KMS-11 (cell line): ENCODE results near the gene EEPD1.
"Not testable (repeated sequence)": the region's sequence is repeated elsewhere in the genome, so short reads cannot be mapped to it uniquely, and the experiment has no call there.

Source experiments
- H2AFZ ChIP-seq: fragments of 200-600 bp; sonication (generic); 2 replicates; pipeline ENCODE4 v1.6.1; 2016; ENCODE audit warnings: antibody characterized with exemption, mixed run types, low read depth
- H3K27ac ChIP-seq: fragments of 200-600 bp; sonication (generic); 2 replicates; pipeline ENCODE4 v1.6.1; 2016; ENCODE audit warnings: mild to moderate bottlenecking, mixed run types
- H3K27me3 ChIP-seq: fragments of 200-600 bp; sonication (generic); 2 replicates; pipeline ENCODE4 v1.6.1; 2017; ENCODE audit warnings: mild to moderate bottlenecking, low read depth, mixed run types, moderate library complexity; ENCODE audit not compliant: insufficient read depth
- H3K36me3 ChIP-seq: fragments of 200-600 bp; sonication (generic); 2 replicates; pipeline ENCODE4 v1.6.1; 2017; ENCODE audit warnings: mild to moderate bottlenecking, mixed run types; ENCODE audit not compliant: insufficient read depth
- H3K4me1 ChIP-seq: fragments of 200-600 bp; sonication (generic); 2 replicates; pipeline ENCODE4 v1.6.1; 2016; ENCODE audit warnings: mild to moderate bottlenecking, low read depth, mixed run types; ENCODE audit not compliant: poor library complexity, severe bottlenecking
- H3K4me2 ChIP-seq: fragments of 200-600 bp; sonication (generic); 2 replicates; pipeline ENCODE4 v1.7.0; 2016; ENCODE audit warnings: mild to moderate bottlenecking, mixed run types
- H3K4me3 ChIP-seq: fragments of 200-600 bp; sonication (generic); IDR thresholded peaks from 2 replicates; pipeline ENCODE4 v1.6.1; 2017; ENCODE audit warnings: low read depth, low read length, mixed read lengths; ENCODE audit not compliant: insufficient read depth
- H3K79me2 ChIP-seq: fragments of 200-600 bp; sonication (generic); 2 replicates; pipeline ENCODE4 v1.6.1; 2016; ENCODE audit warnings: low read depth, mixed run types; ENCODE audit not compliant: insufficient read depth
- H3K9ac ChIP-seq: fragments of 200-600 bp; sonication (generic); 2 replicates; pipeline ENCODE4 v1.6.1; 2016; ENCODE audit warnings: mild to moderate bottlenecking, mixed run types
- H4K20me1 ChIP-seq: fragments of 200-600 bp; sonication (generic); 2 replicates; pipeline ENCODE4 v1.6.1; 2016; ENCODE audit warnings: mild to moderate bottlenecking, mixed run types; ENCODE audit not compliant: insufficient read depth
- CTCF ChIP-seq: fragments of 200-600 bp; sonication (generic); conservative IDR thresholded peaks from 2 replicates; pipeline ENCODE4 v1.6.1; 2017; ENCODE audit warnings: low read depth, mild to moderate bottlenecking, antibody characterized with exemption, low read length, moderate library complexity, mixed read lengths

Gene EEPD1

DNA sequence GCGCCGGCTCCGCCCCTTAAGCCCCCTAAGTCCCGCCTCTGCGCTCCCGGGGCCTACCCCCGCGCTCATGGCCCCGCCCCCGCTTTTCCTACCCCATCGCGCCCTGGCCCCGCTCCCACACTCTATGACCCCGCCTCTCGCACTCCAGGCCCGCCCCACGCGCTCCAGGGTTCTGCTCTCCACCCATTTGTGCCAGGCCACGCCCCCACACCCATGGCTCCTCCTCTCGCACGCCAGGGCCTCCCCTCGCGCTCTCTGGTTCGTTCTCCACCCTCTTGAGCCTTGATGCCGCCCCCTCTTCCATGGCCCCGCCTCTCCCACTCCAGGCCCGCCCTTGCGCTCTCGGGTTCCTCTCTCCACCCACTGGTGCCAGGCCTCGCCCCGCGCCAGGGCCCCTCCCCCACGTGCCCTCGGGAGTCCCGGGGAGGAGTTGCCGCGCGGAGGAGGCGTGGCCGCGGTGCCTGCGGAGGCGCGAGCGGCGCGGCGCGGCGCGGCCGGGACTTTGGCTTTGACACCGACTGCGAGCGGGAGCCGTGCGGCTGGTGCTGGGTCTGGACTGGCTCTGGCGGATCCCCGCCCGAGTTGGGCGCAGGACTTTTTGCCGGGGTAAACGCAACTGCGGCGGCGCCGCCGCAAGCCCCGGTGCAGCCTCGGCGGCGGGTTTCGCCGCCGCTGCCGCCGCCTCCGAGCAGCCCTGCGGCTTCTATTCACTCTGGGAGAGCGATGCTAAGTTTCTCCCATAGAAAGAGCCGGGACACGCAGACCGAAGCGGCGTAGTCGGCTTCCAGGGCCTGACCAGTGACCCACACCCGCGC lies at the start of gene EEPD1:
Gene EEPD1, plus strand, starts transcription at position 499 of the 815 bp plus-strand sequence. CDS start 1,071 bp downstream, outside the sequence.
- H2AFZ ChIP-seq, result peak within 1 kb of the TSS; percentile 95
- H3K79me2 ChIP-seq, result no peaks in the 10 kb centered on the region
- no peak within 1 kb of the TSS for H3K4me3 ChIP-seq
- peaks cover 6% of the 10 kb centered on the region for H3K4me1 ChIP-seq
- no peak for TF ChIP-seq CTCF
- H3K9ac ChIP-seq, result peak within 1 kb of the TSS; percentile 49
- H3K36me3 ChIP-seq, result no peaks in the 10 kb centered on the region
- H3K27ac ChIP-seq, result no peak within 1 kb of the TSS
- H4K20me1 ChIP-seq, result no peaks in the 10 kb centered on the region
- H3K4me2 ChIP-seq, result peak within 1 kb of the TSS; percentile 77
- H3K27me3 ChIP-seq, result no peaks in the 10 kb centered on the region

DNA sequence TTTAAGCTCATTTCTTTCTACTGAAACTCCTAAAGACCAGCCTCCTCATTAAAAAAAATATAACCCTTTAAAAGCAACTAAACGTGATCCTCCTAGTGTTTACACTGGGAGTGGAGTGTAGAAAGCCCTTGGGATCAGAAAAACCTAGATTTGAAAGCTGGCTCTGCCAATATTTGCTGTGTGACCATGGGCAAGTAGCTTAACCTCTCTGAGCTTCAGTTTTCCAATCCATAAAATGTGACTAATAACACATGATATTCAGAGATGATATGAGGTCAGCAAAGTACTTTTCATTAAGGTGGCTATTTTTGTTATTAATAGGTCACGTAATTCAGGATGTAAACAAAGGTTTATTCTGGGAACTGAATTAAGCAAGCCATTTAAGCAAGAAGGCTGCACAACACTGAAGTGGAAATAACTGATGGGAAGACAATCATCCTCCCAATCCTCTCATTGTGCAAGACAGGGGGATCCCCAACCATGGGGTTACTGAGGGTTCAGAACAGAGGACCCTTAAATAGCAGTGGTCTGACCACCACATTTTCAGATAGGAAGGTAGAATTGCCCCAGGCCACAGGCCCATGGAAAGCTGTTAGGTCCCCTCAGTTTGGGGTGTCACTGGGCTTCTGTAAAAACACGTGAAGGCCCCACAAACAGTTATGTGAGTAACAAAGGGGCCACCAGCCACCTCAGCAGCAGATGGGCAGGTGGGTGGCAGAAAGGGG lies 49.1 kb upstream of the EEPD1 start:
- no peaks in the 10 kb centered on the region for H3K4me1 ChIP-seq
- H3K27me3 ChIP-seq, result no peaks in the 10 kb centered on the region
- no peak overlapping the region for H2AFZ ChIP-seq
- H3K36me3 ChIP-seq, result no peaks in the 10 kb centered on the region
- no peak overlapping the region for H3K9ac ChIP-seq
- H3K27ac ChIP-seq, result no peak overlapping the region
- H4K20me1 ChIP-seq, result no peaks in the 10 kb centered on the region
- H3K4me3 ChIP-seq, result no peak overlapping the region
- no peak overlapping the region for H3K4me2 ChIP-seq
- TF ChIP-seq CTCF, result no peak
- H3K79me2 ChIP-seq, result no peaks in the 10 kb centered on the region

DNA sequence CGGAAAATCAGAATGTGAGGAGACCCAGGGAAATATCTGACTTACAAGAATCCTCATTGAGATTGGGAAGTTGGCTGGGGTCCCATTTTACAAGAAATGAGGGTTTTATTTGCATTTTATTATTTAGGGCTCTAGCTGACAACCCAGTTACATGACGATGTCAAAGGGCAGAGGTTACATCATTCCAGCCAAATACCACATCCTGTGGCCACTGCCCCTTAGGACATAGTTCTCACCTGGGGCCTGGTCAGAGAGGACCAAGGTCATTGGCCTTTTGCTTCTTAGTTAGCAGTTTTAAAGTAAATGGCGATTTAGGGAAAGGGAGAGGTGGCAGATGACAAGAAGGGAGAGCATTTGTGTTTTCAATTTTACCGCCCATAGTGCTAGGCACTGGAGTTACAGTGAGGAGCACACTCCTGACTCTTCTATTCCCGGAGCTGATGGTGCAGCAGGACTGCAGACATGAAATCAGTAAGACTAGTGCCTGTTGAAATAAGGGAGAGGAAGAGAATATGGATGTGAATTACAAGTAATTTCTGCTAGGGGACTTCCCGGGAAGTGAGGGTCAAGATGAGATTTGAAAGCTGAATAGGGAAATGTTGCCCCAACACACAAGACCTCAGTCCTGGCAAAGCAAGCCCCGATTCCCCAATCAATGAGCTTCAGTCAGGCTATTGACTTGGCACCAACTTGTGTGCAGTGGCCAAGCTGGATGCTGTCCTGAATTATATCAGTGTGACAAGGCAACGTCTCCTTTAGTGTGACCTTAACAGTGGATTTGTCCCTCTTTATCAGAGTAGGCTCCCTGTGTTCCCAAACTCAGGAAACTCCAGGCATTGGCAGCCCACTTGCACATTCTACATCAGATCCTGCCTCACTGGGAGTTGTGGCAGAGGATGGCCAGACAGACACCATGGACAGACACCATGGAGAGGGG lies 45.8 kb upstream of the EEPD1 start:
- H3K36me3 ChIP-seq, H3K4me2 ChIP-seq, H3K4me1 ChIP-seq, H3K27me3 ChIP-seq, H3K27ac ChIP-seq, H3K79me2 ChIP-seq, H3K9ac ChIP-seq, H4K20me1 ChIP-seq, H2AFZ ChIP-seq, H3K4me3 ChIP-seq: not testable (repeated sequence)

- no peak for TF ChIP-seq CTCF
- H2AFZ ChIP-seq, result no peak overlapping the region
Observed at GRCh38 chr7:36107926-36108631, 45.0 kb upstream of the EEPD1 start.

More at GRCh38 chr7:36107926-36108631, 45.0 kb upstream of the EEPD1 start:
- H3K36me3 ChIP-seq, result no peaks in the 10 kb centered on the region
- H3K79me2 ChIP-seq, result no peaks in the 10 kb centered on the region
- H3K27me3 ChIP-seq, result no peaks in the 10 kb centered on the region
- no peaks in the 10 kb centered on the region for H4K20me1 ChIP-seq
- no peak overlapping the region for H3K9ac ChIP-seq
- no peak overlapping the region for H3K4me2 ChIP-seq
- no peak overlapping the region for H3K4me3 ChIP-seq
- no peak overlapping the region for H3K27ac ChIP-seq
- no peaks in the 10 kb centered on the region for H3K4me1 ChIP-seq
